NOMO-1 treated with dmso at 0.1 percent for 144 hours (cell line): ENCODE data around the gene FUT9.

Source experiments
- DNase-seq: peaks from one replicate; lab custom pipeline; 2025; ENCODE audit not compliant: unreplicated experiment; lab: John Stamatoyannopoulos, UW

Gene FUT9

DNA sequence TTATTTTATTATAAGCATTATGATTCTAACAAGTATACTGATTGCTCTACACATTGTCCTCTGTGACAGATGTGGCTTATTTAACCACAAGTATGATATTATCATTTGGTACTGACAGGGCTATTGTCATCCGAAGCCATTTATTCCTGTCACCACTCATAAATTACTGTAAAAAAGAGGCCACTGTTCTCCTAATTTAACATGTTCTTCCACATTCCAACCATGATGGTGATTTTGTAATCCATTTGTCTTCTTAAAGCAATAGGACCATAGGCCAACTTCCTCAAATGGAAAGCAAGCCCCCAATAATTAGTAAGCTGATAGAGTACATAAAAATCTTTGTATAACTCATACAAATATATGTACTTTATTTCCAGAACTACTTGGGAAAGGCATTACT, 50.6 kb downstream of the FUT9 start:
- DNase-seq, result no peak

DNA sequence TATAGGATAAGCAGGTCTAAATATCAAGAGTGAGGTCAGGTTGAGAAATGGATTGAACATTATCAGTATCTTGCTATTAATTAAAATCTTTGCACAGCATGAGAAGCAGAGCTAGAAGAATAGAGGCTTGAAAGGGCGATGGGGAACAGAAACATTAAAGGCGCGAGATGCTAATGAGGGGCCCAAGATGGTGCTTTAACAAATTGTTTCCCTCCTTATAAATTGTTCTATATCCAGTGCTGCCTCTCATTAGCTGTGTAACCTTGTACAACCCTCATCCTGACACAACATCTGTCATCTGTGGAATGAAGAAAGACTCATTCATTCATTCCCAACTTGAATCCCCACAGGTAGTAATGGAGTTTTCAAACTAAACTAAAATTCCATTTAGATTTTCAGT, 57.8 kb downstream of the FUT9 start:
- no peak for DNase-seq

DNA sequence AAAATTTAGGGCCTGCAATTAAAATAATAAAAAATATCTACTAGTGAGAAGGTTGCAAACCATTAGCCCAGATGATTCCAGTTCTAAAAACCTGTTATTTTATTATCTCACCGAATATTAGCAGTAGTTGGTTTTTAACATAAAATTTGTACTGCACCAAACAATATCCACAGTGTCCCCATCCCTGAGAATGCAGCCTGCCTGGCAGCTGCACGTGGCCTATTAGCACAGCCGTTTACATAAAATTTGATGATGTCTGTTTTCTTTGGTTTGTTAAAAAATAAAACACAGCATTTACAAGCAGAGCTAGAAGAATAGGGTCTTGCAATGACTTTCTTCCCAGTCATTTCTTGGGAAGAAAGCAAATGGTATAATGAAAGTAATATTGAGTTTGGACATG, 58.2 kb downstream of the FUT9 start:
- DNase-seq, result no peak

DNA sequence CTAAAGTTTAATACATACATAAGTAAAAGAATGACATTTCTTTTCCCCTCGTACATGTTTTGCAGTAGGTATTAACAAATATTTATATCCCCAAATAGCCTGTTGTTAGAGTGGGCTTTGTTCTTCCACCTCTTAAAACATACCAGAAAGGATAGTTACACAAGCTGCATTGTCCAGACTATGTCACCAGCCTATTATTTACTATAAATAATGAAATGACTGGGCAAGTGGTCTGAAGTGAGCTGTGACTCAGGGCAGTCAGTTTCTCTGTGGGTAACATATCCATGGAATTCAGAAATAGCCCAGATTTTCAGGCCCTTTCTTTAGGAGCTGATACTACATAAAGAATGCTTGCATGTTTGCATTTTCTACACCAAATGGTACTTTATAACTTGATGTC, 60.1 kb downstream of the FUT9 start:
- DNase-seq, result no peak

DNA sequence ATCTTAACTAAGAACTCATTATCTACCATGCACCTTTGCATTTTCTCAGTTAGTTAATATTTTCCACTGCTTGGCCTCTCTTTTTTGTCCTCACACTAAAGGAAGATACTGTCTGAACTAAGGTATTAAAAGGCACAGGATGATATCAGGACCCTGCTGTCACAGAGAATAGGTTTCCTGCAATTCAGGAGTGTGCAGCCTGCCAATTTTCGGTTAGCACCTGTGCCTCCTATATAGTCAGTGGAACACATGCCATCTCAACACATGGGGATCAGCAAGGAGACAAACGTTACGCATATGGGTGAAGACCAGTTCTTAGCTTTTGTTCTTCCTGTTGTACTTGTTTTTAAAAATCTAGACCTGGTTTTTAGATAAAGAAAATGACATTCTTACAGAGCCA, 71.0 kb downstream of the FUT9 start:
- no peak for DNase-seq

DNA sequence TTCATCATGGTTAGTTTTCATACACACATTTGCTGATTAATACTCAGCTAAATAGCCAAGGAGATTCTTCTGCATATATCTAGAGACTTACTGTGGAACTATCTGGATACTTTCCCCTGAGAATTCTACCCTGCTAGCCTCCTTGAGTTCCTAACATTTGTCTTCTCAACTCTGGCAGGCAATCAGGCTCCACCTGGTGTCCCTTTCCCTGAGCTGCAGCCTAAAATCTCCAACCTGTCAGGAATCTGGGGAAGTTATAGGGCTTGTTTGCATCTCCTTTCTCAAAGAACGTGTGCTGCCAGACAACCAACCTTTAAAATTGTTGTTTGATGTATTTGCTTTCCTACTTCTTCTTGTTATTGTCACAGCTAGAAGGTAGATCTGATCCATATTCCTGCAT, 73.4 kb downstream of the FUT9 start:
- no peak for DNase-seq

DNA sequence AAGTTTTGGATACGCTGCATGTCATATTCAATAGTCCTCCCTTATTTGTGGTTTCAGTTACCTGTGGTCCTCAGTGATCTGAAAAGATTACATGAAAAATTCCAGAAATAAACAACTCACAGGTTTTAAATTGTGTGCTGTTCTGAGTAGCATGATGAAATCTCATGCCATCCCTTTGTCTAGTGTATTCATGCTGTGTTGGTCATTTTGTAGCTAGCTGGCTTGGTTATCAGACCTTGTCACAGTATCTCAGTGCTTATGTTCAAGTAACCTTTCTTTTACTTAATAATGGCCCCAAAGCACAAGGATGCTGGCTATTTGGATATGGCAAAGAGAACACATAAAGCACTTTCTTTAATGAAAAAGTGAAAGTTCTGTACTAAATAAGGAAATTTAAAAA, 78.3 kb downstream of the FUT9 start:
- DNase-seq, result no peak

DNA sequence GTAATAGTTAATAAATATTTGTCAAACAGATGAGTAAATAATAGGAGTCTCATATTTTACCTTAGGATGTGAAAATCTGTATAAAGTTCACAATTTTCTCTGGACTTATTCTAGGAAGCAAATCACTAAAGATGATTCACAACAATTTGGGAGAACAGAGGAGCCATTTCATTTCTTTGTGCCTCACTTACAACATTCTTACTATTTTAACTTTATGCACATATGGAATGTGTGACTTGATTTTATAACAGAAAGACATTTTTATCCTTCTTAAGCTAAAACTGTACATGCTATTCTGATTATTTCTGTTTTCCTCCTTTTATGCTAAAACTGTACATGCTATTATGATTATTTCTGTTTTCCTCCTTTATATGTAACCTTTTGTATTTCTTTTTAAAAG, 83.3 kb downstream of the FUT9 start:
- no peak for DNase-seq

DNA sequence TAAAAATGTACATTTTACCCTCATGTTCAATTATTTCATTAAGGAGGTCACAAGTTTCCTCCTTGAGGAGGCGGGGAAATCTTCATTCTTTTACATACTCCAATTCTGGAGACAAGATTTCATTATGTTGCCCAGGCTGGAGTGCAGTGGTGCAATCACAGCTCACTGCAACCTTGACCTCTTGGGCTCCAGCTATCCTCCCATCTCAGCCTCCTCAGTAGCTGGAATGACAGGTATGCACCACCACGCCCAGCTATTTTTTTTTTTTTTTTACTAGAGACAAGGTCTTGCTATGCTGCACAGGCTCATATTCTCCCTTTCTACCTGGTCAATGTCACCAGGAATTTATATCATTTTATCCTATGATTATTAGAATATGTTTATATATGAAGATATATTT, 85.8 kb downstream of the FUT9 start:
- DNase-seq, result no peak

DNA sequence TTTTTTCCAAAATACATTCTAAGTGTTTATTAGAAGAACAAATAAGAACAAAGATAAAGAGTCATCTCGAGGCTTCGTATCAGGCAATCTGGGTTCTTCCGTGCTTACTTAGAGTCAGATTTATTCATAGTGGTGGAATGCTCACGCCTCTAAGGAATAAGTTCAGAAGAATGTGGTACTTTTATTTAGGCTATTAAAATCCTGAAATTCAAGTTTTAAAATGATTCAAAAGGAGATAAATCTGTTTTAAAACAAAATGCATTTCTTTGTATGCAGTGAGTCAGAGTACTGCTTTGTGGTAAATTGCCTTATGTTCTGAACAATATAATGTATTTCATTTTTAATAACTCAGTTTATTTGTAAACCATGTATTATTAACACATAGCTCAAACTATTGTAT, 89.1 kb downstream of the FUT9 start:
- DNase-seq, result no peak

DNA sequence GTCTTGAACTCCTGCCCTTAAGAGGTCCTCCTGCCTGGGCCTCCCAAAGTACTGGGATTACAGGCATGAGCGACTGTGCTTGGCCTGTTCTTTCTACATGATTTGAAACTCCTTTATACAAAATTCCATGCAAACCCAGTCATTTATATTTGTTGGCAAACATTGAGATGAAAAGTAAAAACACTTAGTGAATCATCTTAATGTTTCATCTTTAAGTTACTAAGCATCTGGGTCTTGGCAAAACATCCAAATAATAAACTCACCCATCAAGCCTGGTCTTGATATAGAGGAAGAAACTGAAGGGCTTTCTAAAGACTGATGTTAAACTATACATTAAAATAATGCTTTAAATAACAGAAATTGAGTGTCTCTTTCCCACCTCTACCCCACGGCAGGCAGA, 95.1 kb downstream of the FUT9 start:
- DNase-seq, result no peak

DNA sequence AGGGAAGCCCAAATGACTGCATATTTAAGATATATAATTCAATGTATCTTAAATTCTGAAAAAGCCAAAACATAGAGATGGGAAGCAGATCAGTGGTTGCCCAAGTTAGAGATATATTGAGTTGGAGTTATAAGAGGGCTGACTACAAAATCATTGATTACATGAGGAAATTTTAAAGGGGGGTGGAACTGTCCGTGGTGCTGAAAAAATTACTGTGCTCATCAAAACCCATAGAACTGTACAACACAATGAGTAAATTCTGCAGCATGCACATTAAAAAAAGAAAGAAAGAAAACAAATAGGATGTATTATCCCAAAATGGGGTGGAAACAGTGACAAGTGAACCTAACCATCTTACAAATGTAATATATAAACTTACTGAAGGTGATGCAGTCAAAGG, 100.9 kb downstream of the FUT9 start:
- DNase-seq, result no peak

DNA sequence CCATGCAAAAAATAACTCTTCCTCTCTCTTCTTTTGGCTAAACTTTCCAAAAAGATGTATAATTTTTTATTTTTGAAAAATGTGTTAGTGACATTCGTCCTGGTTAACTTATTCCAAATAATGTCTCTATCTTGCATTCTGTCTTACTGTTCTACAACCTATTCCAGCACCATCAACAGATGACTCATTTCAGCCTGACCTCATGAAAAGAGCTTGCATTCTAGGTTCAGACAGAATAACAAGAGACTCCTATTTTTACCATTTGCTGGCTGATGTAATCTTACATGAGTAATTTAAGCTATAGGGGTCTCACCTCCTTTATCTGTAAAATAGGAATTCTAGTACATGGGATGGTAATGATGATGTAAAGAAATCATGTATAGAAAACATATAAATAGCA, 109.0 kb downstream of the FUT9 start:
- no peak for DNase-seq

DNA sequence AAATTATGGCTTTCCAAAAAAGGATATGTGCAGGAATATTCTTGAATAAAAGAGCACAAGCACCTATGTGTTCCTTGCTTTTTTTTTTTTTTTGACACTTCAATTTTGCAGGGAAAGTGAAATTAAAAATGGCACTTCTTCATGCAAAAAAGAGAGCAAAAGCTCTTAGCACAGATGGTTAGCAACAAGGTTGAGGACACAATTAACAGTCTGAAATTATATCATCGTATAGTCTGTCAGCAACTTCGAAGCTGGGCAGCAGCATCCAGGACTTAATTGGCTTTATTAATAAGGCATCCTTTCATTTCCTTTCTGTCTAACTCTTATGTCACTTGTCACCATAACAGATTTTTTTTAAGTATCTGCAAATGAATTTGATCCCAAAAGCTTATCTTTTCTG, 122.6 kb downstream of the FUT9 start:
- no peak for DNase-seq

DNA sequence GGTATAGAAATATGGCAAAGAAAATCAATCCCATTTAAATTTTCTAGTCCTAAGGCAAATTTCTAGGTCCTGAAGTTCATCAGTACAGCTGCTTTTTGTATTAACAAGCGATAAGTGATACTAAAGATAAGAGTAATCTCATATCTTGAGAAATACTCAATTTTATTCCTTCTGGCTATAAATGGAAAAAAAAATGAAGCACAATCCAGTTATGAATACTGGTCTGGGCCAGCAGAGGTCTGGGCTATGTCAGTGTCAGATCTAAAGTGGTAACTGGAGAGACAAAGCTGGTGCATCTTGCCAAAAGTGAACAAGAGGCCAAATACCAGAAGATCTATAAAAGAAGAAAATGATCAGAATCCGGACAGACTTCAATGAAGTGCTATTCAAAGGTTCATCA, 126.4 kb downstream of the FUT9 start:
- no peak for DNase-seq

DNA sequence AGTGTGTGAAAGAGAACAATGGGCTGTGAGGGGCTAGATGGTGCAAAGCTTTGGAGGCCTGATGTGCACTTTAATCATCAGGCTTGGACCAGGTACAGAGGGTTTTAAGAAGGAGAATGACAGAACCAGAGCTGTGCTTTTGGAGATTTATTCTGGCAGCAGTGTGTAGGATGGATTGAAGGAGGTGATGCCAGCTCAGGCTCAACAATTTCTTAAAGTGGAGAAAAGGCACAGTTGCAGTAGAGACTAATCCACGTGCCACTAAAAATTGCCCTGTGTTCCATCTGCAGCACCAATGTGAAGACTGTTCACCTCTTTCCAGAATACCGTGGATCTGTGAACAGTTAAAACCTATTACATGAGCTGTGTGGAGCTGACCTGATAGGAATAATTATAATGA, 134.7 kb downstream of the FUT9 start:
- no peak for DNase-seq

DNA sequence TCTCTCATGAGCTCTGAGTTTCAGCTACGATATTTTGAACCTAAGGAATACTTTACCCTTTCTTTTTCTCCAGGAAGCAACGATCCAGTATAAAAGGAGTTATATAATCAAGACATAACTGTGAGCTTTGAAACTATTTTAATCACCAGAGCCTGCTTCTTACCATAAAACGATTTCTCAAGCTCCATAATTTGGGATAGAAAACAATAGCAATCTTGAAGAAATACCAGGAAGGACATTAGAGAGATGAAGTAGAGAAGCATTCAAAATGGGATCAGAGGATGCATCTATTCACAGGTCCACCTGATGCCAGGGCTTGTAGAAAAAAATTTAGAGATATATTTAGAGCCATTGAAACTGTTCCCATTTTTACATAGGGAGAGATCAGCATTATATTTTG, 135.9 kb downstream of the FUT9 start:
- no peak for DNase-seq

DNA sequence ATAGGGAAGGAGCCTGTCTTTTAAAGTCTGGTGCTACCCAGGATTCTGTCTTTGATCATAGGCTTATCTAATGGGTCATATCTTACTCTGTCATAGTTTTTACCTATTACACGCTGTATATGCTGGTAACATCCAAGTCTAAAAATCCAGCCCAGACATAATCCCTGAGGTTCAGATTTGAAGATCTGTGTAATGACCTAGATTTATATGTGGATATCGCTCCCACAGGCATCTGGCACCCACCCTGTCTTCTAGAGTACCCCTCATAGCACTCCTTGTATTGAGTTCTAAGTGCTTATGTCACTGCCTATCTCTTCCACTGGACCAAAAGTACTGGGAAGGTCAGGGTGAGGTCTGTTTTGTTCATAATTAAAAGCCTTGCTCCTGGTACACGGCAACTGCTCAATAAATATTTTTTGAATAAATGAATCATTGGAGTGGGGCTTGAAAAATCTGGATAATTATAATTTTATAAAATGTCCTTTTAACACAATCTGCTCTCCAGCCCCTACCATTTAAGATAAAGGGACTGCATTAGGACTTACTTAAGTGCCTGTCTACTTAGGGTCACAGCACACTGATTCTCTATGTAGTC, 136.4 kb downstream of the FUT9 start:
- no peak for DNase-seq

DNA sequence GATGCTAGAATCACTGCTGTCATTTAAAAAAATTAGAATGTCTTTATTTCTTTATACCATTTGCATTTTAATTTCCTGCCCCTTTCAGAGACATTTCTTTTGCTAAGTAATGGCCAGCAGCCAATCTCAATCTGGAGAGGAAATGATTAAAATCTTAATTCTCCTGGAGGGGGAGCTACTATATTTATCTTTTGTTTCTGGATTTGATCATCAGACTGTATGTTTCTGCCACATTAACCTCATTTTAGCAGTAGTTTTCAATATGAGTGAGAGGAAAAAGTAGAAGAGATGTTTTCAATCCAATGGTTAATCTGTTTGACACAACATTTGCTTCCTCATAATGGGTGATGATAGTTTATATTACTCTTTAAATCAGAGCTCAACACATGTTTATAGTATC, 138.0 kb downstream of the FUT9 start:
- DNase-seq, result no peak

DNA sequence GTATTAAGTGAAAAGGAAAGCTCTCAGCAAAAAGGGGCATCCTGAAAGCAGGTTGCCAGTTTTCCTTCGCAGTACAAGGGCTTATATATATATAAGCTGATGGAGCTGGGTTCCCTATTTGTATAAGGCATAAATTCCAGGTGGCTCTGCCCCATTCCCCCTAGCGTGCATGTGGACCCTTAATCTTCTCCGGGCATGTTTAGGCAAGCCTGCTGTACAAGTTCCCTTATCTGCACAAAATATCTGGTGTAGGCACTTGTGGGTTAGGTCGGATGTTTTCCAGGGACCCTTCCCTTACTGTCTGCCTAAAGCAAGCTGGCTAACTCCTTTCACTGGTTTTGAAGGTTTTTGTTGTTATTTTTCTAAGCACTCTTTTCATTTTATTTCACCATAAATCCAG, 140.7 kb downstream of the FUT9 start:
- DNase-seq, result no peak

DNA sequence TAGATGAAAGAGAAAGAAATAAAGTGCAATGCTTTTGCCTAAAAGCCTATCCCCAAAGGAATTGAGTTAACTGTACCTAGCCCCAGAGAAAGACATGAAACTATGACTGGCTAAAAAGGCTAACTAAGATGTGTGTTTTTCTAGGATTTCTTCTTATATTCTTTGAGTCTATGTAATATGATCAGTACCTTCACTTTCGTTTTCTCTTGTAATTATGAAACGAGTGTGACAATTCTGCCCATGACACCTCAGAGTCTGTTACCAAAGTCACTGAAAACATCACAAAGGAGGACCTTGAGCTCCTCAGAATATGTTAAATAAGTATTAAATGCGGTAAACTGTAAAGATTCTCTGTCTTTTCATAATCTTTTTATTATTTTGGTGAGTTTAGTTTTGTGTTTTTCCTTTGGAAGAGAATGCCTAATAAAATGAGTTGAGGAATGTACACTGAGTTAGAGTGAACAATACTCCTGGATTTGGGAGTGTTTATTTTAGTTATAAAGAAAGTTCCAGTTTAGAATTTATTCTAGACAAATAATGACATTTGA, 141.3 kb downstream of the FUT9 start:
- DNase-seq, result no peak

DNA sequence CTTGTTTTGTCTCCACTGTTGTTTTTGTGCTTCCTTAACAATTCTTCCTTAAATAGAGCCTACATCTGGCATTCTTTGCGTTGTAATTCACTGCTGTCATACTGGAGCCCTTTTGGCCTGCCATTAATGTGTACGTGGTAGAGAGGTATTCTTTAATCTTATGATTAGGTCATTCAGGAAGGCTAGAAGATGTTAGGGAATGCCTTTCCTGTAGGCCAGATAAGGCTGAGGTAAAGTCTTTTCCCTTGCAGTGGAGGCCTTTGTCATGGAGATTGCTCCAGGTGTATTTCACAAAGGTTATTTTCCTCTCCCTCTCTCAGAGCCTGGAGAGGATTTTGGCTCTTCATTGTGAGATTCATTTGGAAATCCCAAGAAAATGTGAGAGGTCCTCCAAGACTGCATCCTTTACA, 146.9 kb downstream of the FUT9 start:
- no peak for DNase-seq

DNA sequence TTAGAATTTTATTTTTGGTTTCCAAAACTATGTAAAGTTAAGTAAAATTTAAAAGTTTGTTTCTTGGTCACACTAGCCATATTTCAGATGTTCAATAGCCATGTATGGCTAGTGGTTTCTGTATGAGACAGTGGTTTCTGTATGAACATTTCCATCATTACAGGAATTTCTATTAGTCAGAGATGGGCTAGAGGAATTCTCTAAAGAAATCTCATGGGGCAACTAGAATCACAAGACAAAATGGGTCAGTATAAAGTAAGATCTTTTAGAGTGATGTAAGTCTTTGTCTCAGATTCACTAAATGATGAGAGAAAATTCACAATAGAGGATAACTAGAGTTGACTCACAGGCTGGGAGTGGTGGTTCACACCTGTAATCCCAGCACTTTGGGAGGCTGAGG, 149.0 kb downstream of the FUT9 start:
- DNase-seq, result no peak

DNA sequence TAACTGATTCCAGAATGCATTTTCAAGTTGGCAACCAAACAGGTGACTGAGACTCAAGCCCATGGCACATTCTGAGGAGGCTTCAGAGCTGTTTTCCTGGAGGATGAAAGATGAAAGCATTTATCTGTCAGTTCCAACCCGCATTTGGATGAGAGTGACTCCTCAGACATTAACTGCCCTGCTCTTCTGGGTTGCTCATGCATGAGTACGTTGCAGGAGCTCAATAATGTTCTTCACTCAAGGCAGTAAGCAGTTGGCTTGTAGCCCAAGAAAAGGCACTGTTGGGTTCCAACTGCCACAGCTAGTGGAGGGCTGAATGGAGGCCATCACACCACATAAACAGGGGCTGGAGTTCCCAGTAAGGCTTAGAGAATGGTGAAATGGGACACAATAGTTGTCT, 155.3 kb downstream of the FUT9 start:
- DNase-seq, result no peak
